Activated CD4-positive, CD25-positive, alpha-beta regulatory T cell treated with anti-CD3 and anti-CD28 coated beads, Interleukin-2, amount 50 U/mL, for 16 hours (primary cell): ENCODE results near the gene TCF19.

Experiments used
- DNase-seq: peaks from one replicate; pipeline ENCODE4 v3.0.0-alpha.2; 2020; ENCODE audit warnings: low read depth, low spot score

TCF19 gene

DNA sequence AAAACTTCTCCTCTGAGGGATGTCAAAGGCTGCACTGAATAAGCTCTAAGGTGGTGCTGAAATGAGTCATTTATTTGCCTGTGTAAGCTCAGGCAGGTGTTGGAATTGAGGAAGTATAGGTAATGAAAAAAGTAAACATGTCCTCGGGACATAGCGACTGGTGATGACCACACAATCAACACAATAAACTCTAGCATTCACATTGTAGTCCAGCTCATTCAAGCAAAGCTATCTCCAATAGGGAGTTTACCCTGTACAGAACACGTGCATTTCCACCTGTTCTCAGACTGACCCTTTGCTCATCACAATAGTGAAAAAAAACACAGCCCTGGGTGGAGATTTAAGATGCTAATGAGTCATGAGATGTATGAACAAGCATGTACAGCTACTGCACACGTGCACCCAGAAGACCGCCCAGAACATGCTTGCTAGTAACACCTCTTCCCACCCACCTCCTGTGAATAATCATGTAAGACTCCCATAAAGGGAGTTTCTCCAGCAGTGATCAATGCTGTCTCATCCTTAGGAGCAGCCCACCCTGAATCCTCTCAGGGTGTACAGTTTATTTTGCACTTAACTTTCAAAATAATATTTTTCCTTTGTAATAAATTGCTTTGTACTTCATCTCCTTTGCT, 45.1 kb downstream of the TCF19 start:
- DNase-seq = peak; percentile 37

DNA sequence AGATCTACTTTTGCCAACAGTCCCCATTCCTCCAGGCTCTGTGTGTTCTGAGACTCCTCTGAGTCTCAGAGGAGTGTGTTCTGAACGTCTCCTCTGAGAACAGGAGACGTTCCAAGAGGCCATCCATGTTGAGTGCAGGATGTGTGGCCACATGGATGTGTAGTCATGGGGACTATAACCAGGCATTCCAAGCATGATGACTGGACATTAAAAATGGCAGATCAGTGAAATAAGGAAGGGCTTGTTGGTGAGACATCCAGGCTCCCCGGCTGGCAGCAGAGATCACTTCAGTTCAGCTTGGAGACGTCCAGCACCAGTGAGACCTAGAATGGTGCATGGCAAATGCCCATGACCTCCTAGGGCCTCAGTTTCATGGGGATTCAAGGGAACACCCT, 46.4 kb downstream of the TCF19 start:
- DNase-seq = no peak

DNA sequence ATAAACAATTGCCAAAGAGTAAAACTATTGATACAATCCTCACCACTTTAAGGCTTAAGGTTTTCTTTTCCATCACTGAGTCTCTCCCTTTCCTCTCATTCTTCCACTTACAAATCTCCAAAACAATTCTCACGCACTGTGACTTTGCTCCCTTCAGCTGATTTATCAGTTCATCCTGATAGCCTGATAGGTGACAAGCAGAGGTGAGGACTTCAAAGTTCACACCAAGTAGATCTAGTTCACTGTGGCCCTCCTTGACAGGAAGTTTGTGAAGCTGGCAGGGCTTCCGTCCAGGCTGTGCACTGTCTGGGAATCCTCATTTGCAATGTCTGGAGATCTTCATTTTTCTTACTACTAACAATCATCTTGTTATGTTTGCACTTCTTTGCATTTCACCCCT, 47.2 kb downstream of the TCF19 start:
- DNase-seq = no peak

DNA sequence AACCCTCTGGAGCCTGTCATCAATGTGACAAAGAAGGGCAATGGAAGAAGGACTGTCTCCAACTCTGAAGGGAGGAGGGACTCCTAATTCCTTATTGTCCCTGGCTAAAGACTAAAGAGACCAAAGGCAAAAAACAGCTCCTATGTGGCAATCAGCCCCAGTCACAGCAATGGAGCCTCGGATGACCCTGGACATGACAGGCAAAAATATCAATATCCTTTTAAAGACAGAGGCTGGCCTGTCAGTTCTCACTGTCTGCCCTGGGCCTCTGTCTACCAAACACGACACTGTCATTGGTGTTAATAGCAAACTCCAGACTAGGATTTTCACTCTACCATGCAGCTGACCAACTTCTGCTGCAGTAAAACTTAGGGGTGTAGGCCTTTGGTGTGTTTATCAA, 50.1 kb downstream of the TCF19 start:
- DNase-seq = no peak

DNA sequence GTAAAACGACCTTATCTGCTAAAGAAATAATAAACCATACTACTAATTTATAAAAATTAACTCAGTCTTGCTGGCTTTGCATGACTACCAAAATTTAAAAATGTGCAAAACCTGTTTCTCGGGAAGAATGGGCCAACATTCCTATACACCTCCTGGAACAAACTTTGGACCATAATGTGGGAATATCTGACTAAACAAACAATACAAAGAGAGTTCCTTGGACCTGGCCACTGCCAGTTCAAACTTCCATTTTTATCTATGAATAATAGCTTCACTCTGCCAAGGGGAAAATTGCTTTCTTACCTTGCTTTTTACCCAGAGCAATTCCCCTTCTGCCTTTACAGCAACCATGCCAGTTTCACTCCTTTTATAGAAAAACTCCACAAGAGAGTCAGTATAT, 50.7 kb downstream of the TCF19 start:
- DNase-seq = no peak

DNA sequence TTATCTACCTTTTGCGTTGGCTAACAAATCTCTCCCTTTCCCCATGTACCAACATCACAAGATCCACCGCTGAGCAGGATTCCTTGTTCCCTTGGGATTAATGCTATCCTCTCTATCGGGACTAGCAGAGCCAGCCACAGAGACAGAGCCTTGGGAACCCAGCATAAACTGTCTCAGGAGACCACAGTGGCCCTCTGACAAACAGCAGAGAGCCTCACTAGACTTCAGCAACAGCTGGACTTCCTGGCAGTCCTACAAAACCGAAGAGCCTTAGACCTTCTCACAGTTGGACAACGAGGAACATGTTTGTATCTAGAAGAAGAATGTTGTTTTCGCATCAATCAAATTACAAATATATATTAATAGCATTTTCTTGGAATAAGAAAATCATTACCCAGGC, 51.7 kb downstream of the TCF19 start:
- DNase-seq = no peak

DNA sequence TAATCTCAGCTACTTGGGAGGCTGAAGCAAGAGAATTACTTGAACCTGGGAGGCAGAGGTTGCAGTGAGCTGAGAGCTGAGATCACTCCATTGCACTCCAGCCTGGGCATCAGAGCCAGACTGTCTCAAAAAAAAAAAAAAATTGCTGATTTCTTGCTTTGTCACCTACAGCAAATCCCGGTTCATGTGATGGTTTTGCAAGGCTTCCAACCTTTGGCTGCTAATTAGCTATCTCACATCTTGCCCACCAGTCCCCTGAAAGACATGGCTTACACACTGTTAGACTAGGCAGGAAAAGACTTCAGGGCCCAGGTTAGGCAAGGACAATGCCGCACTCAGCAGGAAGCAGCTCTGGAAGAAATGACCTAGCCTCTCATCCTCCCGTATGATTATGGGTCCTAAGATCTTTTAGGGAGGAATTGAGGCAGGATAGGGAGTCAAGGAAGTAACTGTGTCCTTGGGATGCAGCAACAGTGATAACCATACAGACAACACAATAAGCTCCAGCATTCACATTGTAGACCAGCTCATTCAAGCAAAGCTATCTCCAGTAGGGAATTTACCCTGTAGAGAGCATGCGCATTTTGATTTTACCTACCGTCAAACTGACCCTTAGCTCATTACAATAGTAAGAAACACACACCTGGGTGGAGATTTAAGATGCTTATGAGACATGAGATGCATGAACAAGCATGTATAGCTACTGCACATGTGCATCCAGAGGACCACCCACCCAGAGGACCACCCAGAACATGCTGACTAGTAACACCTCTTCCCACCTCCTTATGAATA, 52.5 kb downstream of the TCF19 start:
- DNase-seq = no peak
